Activated CD8-positive, alpha-beta memory T cell treated with anti-CD3 and anti-CD28 coated beads for 4 hours (primary cell): ENCODE data around the gene SCYL1.

Experiments
- DNase-seq, 2 donors: peaks; one replicate each; pipeline ENCODE4 v3.0.0-alpha.2; 2020; ENCODE audit warnings: low read depth in 2 of 2

The SCYL1 gene

DNA sequence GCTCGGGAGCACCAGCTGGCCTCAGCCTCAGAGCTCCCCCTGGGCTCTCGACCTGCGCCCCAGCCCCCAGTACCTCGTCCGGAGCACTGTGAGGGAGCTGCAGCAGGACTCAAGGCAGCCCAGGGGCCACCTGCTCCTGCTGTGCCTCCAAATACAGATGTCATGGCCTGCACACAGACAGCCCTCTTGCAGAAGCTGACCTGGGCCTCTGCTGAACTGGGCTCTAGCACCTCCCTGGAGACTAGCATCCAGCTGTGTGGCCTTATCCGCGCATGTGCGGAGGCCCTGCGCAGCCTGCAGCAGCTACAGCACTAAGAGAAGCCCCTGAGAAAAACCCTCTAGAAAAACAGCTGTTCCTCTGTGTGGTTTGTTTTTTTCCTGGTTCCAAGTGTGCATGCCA lies 46.5 kb downstream of the SCYL1 start:
- DNase-seq, result no peak

DNA sequence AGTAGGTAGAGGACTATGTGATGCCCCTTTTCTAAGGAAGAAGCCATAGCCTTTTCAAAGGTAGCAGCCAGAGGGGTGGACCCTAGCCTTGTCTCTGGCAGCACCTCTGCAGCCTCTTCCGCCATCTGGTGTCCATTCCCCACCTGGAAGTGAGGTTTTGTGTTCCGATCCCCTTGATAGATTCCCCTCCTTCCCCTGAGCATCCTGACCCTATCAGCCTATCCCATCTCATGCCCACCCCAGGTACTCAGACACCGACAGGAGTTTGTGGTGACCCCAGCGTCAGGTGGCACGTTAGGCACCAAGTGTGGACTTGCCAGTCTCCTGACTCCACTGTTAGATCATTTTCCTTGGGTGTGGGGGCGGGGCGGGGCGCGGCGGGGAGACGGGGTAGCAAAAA lies 47.1 kb downstream of the SCYL1 start:
- no peak for DNase-seq

DNA sequence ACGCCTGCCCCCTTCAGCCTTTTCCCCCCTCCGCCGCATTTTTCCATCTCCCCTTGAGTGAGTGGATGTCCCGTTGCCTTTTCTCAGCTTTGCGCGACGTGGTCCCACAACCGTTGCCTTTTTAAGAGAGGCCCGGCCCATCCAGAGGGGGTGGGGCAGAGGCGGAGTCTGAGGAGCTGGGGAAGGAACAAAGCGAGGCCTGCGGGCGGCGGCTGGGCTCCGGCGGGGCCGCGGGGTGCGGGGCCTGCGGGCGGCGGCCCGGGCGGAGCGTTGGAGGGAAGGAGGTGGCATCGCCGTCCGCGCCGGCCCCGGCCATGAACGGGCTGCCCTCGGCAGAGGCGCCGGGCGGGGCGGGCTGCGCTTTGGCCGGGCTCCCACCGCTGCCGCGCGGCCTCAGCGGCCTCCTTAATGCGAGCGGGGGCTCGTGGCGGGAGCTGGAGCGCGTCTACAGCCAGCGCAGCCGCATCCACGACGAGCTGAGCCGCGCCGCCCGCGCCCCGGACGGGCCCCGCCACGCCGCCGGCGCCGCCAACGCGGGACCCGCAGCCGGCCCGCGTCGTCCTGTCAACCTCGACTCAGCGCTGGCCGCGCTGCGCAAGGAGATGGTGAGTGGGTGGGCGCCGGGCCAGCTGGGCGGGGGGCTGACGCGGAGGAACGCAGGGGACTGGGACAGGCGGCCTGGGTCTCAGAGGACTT lies 47.6 kb downstream of the SCYL1 start, which contains the start of gene FAM89B:
Gene FAM89B, plus strand, starts transcription at position 183 of the 696 bp plus-strand sequence. Its CDS starts 132 bp downstream, at position 315.
- DNase-seq, result peak; percentile 75 to 77

DNA sequence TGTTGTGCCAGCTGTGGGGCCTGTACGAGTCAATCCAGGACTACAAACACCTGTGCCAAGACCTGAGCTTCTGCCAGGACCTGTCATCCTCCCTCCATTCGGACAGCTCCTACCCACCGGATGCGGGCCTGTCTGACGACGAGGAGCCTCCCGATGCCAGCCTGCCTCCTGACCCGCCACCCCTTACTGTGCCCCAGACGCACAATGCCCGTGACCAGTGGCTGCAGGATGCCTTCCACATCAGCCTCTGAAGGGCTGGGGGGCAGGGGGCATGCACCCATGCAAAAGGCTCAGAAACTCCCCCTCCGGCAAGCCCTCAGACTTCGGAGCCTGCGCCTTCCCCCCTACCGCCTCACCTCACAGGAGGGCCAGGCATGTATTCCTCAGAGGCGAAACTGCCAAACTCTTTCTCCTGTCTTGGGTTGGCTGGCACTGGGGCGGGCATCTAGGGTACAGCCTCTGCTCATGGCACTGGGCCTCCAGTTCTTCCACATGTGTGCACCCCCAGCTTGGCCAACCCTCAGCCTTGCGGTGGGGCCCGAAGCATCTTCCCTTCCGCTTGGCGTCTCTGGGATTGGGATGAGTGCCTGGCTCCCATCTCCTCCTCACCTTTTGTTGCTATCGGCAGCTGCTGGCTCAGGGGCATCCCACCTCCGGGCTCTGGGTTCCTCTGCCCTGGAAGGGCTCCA lies 48.7 kb downstream of the SCYL1 start:
- no peak for DNase-seq

DNA sequence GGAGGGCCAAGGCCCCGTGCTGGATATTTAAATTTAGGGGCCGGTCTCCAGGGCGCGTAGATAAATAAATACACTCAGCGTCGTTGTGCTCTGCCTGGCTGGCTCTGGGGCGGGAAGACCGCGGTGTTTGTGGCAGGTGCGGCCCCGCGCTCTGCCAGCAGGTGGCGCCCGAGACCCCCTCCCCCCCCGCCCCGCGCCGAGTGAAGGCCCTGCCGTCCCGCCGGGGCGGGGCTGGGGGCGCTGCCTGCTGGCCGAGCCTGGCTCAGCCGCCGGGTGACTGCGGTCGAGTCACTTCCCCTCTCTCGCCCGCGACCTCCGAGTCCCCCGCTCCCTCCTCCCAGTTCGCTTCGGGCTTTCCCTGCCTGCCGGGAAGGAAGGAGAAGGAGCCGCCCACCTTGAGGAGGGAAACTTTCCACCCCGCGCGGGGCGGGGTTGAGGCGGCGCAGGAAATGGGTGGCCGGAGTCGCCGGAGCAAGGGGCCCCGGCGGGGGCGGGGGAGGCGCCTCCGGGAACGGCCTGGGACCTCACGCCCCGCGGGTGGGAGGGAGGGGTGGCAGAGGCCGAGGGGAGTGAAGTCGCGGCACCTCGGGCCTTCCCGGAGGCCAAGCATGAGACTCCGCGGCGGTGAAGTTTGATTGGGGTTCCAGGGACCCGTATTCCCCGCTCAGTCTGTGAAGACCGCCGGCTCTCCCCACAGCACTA lies 49.4 kb downstream of the SCYL1 start:
- DNase-seq, result peak; percentile 62 to 75

DNA sequence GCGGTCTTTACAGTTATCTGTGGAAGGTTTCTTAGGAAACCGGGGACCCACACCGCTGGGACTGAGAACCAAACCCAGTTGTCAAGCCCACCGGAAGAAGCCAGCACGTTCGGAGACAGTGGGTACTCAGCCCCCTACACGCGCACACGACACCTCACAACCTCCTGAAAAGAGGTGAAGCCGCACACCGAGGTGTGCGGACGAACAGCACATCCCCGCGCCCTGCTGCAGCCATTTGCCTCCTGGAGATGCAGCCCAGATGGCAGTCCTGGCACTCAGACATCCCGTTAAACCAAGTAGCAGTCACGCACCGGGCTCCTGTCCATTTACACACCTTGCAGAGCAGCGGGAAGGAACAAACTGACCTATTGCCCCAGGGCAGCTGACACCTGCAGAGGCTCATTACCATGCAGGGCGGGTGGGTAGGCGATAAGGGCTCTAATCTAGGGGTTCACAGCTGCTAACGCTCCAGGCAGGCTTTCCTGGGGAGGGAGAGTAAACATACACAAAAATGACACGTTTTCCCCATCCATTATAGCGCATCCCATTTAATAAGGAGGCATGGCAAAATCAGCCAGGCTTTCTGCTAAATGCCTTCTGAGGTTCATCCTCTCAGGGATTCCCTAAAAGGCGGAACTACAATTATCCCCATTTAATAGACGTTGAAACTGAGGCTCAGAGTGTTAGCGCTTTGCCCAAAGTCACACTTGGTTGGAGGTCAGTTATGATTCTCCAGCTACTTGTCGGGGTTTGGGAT lies 50.1 kb downstream of the SCYL1 start:
- DNase-seq, result no peak

DNA sequence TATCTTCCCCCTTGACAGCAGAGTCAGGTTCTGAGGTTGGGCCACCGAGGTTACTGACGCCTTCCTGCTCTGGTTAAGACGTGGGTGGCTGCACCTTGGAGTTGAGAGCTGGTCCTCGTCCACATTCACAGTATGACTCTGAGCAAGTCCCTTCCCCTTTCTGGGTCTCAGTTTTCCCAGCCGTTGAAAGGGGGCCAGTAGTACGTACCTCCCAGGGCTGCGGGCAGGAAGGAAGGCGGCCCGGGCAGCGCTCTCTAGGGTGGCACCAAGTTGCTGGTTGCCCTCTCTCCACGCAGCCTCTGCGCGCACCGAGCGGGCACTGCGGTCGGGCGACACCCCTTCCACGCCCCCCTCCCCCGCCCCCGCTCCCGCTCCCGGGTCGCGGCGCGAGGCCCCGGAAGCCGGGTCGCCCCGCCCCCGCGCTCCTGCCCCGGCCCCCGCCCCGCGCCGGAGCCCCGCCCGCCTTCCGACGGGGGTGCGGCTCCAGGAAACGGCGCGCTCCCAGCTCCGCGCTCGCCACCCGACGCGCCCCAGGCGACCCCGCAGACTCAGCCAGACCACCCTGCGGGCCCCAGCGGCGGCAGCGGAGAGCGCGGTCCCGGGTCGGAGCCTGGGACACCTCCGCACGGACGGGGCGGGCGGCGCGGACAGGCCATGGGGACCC lies 50.8 kb downstream of the SCYL1 start, which contains the start of gene EHBP1L1:
Gene EHBP1L1, plus strand, starts transcription at position 486 of the 664 bp plus-strand sequence. CDS start 250 bp downstream, outside the sequence.
- peak; percentile 49 for DNase-seq

DNA sequence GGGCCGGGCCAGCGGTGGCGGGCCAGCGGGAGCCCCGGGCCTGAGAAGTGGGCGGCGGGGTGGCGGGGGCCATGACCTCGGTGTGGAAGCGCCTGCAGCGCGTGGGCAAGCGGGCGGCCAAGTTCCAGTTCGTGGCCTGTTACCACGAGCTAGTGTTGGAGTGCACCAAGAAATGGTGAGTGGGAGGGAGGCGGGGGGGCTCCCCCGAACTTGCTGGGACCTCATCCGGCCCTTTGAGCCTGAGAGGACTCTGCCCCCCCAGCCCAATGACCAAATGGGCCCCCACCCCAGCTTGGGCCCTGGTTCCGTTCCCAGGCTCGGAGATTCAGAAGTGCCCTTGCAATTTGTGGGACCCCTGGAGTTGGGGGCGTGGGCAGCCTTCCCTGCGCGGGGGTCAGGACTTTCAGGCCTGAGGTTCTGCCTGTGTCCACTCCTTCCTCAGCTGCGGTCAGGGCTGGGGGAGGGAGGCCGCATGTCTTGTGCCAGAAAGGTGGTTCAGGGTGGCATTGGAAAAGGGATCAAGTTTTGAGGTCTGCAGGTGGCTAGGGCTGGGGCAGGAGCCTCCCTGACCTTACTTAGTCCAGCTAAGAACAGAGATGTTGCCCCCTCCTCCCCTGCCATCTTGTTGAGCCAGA lies 51.5 kb downstream of the SCYL1 start:
- no peak for DNase-seq

DNA sequence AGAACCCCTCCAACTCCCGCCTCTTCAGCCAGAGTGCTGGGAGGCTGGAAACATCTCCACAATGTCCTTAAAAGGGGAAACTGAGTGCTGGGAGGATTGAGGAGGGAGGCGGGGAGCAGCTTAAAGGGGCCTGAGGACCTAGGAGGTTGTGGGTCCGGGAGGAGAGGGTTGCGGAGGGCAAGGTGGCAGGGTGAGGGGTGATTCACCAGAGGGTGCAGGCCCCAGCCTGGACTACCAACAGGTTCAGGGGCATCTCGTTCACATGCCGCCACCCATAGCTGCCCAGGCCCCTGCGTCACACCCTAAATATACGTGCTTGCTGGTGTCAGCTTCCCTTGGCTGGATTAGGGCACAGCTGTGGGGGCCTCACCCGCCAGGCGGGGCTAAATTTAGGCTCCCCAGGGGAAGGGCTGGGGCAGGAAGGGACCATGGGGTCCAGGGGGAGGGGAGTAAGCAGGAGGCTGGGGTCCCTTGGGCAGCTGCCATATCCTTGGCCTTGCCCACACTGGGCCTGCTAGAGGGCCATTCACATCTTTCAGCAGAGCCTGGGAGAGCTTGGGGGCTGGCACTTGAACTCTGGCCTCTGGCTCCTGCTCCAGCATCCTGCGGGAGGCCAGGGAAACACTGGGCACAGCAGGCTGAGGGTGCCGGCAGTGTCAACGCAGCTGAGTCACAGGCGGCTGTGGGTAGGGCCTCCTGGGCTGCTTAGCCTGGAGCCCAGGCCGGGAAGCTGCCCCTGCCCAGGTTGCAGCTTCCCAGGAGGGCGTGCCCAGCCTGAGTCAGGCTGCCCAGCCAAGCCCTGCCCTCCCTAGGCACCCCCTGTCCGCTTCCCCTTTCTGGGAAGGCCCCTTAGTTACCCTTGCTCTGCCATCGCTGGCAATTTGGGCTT lies 52.2 kb downstream of the SCYL1 start:
- DNase-seq, result no peak

DNA sequence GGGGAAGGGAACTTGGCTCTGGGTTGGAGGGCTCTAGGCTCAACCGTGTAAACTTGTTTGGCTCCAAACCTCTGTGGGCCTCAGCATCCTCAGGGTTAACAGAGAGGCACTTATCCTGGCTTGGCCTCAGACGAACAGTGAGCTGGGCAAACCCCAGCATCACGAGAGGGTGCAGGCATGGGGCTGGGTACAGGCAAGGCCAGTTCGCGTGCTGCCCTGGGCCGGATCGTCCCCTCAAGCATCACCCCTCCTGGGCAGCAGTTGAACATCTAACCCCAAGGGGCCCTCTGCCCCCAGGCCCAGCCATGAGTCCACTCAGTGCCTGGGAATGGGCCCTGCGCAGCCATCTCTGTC lies 52.9 kb downstream of the SCYL1 start:
- DNase-seq, result no peak

DNA sequence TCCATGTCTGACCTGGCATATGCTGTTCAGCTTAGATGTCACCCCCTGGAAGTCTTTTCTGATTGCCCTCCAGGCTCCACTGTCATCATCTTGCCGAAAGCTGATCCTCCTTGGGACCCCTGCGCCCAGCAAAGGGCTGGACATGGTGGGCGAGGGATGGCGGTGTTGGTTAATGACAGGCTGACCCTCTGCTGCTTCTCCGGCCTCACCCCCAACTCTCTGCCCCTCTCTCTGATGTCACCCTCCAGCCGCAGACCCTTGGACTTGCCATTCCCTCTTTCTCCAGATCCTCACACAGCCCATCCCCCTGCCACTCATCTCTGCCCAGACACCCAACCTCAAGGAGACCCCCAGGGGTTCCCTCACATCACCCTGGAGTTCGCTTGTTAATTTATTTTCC lies 53.3 kb downstream of the SCYL1 start:
- no peak for DNase-seq

DNA sequence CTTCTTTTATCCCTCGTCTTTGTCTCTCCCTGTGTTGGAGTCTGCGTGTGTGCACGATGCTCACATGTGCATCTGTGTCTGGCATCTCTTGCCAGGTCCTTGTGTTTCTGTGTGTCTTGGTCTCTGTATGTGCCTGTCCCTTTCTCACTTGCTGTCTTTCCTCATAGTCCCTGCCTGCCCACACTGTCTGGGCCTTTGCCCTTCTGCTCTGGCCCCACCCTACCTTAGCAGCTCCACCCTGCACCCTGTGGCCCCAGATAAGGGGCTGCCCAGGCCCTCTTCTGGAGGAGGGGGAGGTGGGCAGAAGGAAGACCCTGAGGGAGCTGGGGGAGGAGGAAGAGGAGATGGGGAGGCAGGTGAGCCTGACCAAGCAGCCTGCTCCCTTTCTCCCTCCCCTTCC lies 53.8 kb downstream of the SCYL1 start:
- DNase-seq, result no peak

DNA sequence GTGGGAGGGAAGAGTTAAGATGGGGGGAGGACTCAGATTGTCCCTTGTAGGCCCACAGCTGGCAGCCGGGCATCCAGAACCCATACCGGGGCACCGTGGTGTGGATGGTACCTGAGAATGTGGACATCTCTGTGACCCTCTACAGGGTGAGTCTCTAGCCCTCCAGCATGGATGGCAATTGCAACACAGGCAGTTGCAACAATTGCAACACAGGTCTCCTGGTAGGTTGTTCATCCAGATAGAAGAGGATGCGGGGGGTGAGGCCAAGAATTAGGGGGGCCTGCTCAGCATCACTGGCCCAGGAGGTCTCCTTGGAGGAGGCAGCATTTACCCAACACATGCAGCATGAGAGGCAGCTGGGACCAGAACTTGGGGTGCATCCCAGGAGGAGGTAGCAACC lies 54.4 kb downstream of the SCYL1 start:
- DNase-seq, result no peak

DNA sequence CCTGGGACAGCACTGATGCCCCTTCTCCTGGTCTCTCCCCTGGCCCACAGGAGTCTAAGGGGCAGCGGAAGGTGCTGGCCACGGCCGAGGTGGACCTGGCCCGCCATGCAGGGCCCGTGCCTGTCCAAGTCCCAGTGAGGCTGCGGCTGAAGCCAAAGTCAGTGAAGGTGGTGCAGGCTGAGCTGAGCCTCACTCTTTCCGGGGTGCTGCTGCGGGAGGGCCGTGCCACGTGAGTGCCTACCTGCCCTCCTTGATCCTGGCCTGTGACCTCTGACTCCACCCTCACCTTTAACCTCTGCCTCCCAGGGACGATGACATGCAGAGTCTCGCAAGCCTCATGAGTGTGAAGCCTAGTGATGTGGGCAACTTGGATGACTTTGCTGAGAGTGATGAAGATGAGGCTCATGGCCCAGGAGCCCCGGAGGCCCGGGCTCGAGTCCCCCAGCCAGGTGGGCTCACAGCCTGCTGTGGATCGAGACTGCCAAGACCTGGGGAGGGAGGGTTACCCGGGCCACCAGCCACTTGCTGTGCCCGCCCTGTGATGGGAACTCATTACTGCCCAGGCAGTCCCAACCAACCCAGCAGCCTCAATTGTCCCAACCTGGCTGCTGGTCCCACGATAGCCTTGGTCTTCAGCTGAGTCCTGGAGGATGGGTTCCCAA lies 55.3 kb downstream of the SCYL1 start:
- DNase-seq, result no peak

DNA sequence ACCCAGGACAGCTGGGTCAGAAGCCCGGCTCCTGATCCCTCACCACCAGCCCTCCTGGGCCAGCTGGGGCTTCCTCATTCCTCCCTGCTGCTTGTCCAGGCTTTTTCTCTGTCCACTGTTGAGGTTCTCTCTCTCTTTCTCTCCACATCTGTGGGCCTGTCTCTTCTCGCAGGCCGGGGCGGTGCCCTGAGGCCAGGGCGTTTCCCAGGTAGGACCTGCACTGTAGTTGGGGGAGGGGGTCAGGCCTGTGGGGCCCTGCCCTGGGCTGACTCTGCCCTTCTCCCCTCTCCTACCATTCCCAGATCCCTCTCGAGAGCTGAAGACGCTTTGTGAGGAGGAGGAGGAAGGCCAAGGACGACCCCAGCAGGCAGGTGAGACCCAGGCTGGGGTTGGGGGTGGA lies 55.9 kb downstream of the SCYL1 start:
- DNase-seq, result no peak

DNA sequence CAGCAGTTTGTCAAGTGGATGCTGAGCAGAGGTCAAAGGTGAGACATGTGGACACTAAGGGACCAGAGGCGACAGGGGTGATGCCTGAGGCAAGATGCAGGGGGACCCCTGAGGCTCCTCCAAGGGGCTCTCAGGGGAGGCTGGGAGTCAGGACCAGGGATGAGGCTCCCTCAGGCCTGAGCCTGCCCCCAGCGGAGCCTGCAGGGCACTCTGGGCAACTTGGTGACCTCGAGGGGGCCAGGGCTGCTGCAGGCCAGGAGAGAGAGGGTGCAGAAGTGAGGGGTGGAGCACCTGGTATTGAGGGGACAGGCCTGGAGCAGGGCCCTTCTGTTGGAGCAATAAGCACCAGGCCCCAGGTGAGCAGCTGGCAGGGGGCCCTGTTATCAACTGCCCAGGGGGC lies 57.0 kb downstream of the SCYL1 start:
- DNase-seq, result no peak

DNA sequence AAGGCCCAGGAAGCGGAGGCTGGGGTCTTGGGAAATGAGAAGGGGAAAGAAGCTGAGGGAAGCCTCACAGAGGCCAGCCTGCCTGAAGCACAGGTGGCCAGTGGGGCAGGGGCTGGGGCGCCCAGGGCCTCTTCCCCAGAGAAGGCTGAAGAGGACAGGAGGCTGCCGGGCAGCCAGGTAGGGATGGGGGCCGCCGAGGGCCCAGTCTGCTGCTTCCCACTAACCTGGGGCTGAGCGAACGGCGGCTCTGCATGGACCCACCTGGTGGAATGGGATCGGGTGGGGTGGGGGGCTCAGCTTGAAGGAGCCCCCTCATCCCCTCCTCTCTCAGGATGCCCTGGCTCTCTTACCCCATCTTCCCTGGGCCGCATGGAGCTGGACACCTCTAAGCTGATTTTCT lies 58.7 kb downstream of the SCYL1 start:
- DNase-seq, result no peak

DNA sequence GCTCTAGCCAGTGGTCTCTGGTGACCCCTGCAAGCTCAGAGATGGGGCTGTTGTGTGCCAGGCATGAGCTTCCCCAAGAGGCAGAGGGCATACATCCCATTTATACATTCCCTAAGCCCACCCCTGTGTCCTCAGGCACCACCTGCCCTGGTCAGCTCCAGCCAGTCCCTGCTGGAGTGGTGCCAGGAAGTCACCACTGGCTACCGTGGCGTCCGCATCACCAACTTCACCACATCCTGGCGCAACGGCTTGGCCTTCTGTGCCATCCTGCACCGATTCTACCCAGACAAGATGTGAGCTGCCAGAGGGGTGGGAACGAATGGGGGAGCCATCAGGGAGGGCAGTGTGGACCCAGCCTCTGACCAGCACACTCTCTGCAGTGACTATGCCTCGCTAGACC lies 59.2 kb downstream of the SCYL1 start:
- no peak for DNase-seq

DNA sequence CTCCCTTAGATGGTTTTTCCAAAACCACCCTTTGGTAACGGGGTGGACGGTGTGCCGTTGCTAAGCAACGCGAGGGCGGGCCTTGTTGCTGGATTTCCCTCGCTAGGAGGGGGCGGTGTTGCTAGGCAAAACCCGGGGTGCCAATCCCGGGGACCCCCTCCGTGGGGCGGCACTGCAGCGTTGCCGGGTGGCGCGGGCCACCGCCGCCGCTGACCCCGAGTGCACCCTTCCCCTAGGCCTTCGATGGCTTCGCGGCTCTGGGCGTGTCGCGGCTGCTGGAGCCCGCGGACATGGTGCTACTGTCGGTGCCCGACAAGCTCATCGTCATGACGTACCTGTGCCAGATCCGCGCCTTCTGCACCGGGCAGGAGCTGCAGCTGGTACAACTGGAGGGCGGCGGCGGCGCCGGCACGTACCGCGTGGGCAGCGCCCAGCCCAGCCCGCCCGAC lies 59.9 kb downstream of the SCYL1 start:
- no peak for DNase-seq
